HCEC 1CT (cell line): ENCODE measurements around the gene RUBCNL.
A peak's percentile ranks its signal among the peaks of the same experiment; 100 is the strongest.
"Not testable (repeated sequence)": the region's sequence is repeated elsewhere in the genome, so short reads cannot be mapped to it uniquely, and the experiment has no call there.

Experiments used
- DNase-seq: peaks from one replicate; pipeline ENCODE4 v3.0.0-alpha.2; 2017

RUBCNL gene

DNA sequence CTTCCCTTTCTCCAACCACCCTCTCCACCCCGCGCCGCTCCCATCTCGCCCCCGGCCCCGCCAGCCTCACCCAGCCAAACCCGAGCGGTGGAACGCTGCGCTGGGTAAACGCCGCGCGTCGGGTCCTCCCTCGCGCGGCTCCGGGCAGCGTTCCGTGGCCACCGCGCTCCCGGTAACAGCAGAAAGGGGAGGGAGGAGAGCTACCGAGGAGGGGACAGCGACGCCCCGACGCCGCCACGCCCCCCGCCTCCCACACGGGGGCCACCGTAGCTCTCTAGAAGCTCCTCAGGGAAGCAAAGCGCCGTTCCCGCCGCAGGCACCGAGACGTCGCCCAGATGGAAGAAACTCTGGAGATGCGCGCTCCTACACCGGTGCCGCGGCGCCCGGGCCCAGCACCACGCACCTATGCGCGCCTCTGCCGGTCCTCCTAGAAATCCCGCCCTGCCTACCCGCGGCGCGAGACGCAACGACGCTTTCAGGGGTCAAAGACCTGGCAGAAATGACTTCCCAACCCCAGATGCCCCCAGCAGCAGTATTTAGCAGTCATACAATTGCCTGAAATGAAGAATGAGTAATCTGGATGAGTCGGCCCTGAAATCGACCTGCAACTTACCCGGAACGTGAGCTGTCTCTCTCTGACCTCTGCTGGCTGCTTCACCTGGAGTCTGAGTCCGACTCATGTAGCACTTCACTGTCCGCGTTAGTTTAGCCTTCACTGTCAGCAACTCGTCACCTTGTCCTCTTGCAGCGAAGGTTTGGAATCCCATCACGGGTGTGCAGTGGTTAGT is at the start of gene RUBCNL:
RUBCNL (minus strand) TSS at position 189 of the 788 bp plus-strand sequence. CDS start 14,777 bp downstream, outside the sequence.
- DNase-seq = no peak

DNA sequence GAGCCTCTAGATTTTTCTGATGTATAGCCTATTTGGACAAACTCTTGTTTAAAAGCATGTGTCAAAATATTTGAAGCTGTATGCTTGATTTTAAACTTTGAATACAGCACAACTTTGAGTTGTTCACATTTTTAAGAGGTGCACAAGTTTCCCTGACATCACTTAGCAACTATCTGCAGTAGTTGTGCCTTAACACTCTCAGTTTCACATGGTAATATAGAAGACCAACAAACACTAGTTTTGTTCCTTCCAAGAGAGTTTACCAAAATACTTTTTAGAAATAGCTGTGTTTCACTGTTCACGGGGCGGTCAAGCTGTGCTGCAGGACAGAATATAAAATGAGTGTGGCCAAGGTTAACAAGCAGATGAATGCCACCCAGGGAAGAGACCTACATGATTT is 42.5 kb upstream of the RUBCNL start:
- DNase-seq = not testable (repeated sequence)

DNA sequence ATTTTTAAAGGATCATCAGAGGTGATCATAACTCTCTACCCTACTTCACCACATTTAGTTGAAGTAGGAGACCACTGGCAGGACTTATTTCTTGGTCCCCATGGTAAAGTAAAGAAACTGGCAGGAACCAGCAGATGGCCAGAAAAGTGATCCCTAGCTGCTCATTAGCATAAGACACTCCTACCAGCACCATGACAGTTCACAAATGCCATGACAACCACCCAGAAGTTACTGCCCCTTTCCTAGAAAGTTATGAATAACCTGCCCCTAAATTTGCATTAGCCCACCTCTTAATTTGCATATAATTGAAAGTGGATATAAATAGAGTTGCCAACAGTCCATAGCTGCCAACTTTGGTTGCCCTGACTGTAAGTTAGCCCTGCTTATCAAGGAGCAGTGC is 18.4 kb upstream of the RUBCNL start:
- DNase-seq = no peak

DNA sequence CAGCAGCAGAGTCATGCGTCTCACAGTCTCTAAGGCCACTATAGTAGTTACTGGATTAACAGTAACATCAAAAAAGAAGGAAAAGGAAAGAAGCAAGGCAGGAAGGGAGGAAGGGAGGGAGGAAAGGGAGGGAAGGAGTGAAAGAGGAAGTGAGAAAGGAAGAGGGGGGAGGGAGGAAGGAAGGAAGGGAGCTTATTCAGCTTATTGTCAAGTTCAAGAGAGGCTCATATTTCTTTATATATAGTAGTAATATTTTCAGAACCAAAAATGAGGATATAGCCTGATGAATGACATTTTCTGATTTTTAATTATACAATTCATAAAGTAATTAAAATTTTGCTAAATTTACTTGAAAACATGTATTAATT is 17.7 kb upstream of the RUBCNL start:
- no peak for DNase-seq

GRCh38 chr13:46403851-46404732 is 17.0 kb upstream of the RUBCNL start:
- DNase-seq = no peak

- no peak for DNase-seq
Measured at GRCh38 chr13:46402178-46402577, 15.1 kb upstream of the RUBCNL start.

GRCh38 chr13:46401432-46401831 is 14.4 kb upstream of the RUBCNL start:
- no peak for DNase-seq

- DNase-seq = peak; percentile 45
Measured at GRCh38 chr13:46396341-46396740, 9.3 kb upstream of the RUBCNL start.

DNA sequence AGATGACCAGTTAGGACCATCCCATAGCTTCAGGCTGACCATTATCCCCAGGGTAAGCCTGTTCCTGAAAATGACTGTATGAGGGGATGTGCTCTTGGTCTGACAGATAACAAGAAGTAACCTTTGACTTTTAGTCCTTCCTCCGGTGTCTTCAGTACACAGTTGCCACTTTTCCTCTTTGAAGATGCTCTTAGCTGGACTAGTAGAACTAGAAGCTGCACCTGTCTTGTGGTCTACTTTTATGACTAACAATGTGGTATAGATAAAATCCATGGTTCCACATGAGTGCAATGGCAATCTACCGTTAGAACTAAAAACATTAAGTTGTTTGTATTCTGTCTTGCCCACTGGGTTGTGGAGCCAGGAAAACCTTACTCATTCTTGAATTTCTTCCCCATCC is 5.9 kb upstream of the RUBCNL start:
- no peak for DNase-seq

DNA sequence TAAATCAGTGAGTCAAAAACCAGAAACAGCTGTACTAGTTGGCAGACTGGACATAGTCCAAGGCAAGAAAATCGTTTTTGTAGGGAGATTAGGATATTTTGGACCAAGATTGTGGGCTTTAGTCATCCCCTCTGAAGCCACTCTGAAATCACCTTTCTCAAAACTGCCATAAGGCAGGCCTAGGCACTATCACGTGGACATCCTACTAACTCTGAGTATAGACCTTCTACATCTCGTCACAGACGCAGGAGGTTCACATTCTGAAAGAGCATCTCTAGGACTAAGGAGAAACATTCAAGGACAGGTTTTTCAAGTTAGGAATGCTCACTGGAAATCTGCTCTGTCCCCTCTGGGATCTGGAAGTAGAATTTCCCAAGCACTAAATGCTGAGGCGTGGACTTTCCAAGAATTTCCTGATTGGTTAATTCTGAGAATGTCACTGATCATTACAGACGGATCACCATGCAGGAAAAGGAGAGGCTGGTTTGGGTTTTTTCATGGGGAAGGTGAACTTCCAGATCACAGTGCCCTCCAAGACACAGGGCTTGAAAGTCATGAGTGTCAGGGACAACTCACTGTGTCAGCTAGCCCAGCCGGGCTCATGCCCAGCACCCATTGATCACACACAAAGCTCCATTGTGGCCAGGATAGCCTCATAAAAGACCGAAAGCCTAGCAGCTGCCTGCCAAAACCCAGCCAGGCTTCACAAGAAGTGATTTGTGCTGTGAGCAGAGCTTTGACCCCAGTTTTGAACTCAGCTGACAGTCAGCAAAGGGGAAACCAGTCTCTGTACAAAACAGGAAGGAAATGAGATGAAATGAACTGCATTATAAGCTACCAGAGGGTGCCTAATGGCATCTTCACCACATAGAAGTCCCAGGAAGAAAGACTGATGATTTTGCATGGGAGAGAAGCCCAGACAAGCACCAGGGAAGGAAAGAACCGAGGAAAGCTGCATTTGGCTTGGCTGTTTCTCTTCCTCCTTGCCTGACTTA is 2.7 kb upstream of the RUBCNL start:
- no peak for DNase-seq

DNA sequence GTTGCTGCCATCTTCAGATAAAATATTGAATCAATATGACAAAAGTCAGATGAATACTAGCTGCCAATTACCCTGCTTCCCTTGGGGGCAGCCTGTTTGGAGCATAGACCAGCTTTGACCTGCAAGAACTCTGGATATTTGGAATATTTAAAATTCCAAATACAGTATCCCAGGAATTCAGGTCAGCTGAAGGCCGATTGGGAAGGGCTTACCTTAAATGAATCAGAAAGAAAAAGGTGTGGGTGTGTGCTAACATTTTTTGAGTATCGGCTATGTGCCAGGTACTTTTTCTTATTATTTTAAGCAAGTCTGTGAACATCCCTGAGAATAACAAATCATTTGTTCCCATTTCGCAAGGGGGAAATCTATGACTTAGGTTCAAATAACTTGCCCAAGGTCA is 1.8 kb upstream of the RUBCNL start:
- no peak for DNase-seq

DNA sequence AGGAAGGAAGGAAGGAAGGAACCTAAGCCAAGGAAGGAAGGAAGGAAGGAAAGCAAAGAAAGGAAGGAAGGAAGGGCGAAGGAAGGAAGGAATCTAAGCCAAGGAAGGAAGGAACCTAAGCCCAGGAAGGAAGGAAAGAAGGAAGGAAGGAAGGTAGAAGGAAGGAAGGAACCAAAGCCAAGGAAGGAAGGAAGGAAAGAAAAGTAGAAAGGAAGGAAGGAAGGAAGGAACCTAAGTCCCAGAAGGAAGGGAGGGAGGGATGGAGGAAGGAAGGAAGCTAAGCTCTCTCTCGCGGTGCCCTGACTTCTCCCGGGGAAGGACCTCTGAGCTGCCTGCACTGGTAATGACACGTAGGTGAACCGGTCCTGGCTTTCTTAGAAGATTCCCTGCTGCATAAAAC is 1.3 kb upstream of the RUBCNL start:
- DNase-seq = no peak

DNA sequence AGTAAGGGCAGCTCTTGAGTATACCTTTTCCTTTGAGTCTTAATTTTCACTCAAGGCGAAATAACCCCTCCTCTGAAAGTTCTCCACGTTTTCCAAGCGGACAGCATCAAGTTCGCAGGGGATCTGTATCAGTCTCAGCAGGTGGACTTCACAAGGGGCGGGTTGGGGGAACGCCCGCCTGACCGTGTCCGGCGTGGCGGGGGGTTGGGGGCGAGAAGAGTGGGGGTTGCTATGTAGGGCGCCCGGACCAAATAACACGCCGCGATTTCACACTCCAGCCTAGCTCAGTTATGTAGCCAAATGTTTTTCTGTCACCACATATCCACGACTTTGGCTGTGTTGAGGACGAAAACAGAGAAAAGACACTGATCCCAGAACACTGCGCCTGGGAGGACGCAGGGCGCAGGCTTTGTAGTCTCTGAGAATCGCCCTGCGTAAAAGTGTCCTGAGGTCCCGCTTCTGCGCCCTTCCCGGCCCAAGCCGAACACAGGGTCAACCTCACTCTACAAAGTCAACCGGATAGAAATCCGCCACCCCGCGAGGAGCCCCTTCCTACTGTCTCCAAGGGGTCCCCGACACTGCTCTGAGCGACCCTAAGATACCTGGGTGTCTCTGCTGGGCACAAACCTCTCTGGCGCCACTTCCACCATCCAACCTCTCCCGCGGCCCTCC is 524 bp downstream of the RUBCNL start:
- no peak for DNase-seq

DNA sequence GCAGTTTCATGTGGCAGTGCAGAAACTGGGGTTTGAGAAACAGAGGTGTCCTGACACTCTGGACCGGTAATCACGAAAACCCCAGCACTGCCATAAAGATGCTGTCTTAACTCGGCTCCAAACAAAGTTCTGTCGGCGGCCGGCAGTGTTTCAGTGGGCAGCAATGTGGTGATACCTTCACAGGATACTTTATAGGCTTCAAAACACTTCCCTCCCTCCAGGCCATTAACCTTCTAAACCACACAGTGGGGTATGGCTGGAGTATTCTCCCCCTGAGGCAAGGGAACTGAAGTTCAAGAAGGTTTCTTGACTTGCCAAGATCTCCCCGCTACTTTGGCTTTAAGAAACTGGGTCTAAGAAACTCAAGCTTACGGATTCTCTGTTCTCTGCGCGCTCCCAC is 1.1 kb downstream of the RUBCNL start:
- DNase-seq = no peak

DNA sequence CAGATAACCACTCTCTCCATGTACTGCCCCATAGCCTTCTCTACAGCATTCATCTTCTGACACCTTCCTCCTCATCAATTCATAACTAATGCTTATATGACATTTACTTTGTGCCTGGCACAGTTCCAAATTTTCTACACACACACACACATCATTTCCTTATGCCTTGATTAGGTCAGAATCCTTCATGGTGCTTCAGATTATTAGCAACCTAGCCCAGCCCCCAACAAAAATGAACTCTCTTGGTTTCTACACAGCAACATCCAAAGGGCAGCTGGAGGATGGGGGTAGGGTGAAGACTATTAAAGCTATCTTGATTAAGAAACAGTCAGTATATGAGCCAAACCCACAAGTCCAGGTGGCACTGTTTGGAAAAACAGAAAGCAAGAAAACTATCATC is 3.7 kb downstream of the RUBCNL start:
- no peak for DNase-seq

- DNase-seq = no peak
Measured at GRCh38 chr13:46382224-46382623, 4.8 kb downstream of the RUBCNL start.

DNA sequence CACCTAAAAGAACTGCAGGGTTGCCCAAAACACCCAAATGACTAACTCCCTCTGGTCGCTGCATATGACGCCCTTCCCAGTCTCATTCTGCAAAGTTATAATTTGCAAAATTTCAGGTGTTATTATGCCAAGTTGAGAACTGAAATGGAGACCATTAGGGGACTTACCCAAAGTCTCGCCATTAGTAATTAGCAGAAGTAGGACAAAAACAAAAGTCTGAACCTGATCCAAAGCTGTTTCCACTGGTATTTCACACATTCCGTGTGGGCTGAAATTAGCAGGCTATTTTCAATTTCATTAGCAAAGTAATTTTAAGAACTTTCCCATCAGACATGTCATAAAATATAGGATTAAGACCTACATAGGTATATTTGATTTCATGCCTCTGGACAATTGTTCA is 6.8 kb downstream of the RUBCNL start:
- DNase-seq = no peak

DNA sequence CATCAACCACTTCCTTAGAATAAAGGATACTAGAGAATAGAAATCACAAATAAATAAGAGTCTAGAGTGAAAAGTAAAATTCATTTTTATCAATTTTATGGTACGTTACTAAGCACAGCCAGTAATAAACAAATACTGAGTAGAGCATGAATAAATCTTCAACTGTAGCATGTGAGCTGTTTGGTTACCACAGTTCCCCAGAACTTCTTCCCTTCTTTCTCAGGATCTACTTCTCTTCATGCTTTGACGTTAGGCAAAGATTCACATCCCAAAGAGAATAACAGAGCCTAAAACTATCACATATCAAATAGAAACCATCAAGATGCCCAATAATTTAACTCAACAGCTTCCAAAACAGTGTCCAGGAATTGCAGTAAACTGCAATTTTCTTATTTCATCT is 7.4 kb downstream of the RUBCNL start:
- no peak for DNase-seq

DNA sequence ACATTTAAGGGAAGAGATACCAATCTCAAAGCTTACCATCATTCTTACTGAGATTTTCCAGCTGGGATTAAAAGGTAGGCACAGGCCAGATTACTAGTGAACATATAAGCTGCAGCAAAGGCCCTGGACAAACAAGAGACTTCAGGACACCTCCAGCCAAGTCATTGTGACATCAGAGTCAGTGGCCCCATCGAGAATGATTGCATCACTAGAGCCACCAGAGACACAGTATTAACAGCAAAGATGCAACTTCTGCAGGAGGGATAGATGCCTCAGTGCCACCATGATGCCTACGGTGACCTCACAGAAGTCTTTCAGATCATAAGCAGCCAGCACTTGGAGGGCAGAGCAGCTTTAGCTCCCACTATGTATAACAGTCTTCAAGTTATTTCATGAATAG is 8.6 kb downstream of the RUBCNL start:
- no peak for DNase-seq

- DNase-seq = no peak
Measured at GRCh38 chr13:46377554-46377953, 9.5 kb downstream of the RUBCNL start.

GRCh38 chr13:46374710-46375109 is 12.3 kb downstream of the RUBCNL start:
- no peak for DNase-seq

GRCh38 chr13:46373623-46374022 is 13.4 kb downstream of the RUBCNL start:
- no peak for DNase-seq
